ENCODE measurements around the gene SLC48A1. TPM values are rescaled to one million over a fixed set of nuclear protein-coding genes. Genes with fewer than 3 reads are reported as not detected.

The SLC48A1 gene
- polyA plus RNA-seq, 2 donors: 17.7 to 20.6 TPM

DNA sequence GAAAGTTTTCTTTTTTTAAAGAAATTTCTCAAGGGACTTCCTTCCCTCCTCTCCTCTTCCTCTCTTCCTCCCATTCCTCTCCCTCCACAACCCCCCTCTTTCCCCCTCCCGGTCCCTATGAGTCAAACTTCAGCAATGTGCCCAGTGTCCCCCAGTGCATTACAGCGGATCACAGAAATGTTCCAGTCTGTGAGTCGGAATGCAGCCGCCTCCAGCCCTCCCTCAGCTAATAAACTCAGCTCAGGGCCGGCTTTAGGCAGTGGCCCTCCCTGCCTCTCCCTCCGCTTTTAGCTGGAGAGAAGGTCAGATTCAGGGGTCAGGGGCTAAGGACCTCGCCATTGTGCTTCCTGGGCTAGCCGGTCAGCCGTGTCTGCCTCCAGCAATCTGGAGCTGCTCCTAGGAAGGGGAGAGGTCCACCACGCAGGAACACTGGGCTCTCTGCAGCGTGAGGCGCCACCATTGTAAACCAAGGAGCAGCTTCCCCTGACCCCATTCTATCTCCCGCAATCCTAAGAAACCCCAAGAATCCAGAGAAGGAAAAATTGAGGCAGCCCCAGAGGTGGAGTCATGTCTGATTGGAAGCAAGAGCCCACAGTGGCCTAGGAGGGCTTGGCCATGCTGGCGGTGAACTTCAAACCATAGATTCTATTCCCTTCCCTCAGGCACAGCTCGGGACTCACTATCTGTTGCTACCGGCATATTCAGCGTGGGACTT, 47.8 kb downstream of the SLC48A1 start:
- peak overlapping the region; percentile 77 to 94 for H3K4me3 ChIP-seq (ENCODE audit: low read depth in 1 of 2, low read length in 2 of 2)
- no peaks in the 10 kb centered on the region for H3K27me3 ChIP-seq (ENCODE audit: control insufficient read depth in 1 of 2, insufficient read depth in 2 of 2, low read length in 2 of 2)
- H3K36me3 ChIP-seq (ENCODE audit: control insufficient read depth in 2 of 2, insufficient read depth in 2 of 2, low read length in 1 of 2): no peaks in the 10 kb centered on the region
- H3K27ac ChIP-seq (ENCODE audit: low read depth in 2 of 2, low read length in 1 of 2): peak overlapping the region; percentile 98
- WGBS, 2 donors: 21 to 31% methylated on average over 17 of the region's 17 CpGs
- no peaks in the 10 kb centered on the region for H3K9me3 ChIP-seq (ENCODE audit: control insufficient read depth in 2 of 2, insufficient read depth in 1 of 2, low read depth in 1 of 2, low read length in 1 of 2)
- peaks cover 2 to 34% of the 10 kb centered on the region in 2 donors for H3K4me1 ChIP-seq (ENCODE audit: control insufficient read depth in 2 of 2, insufficient read depth in 2 of 2, low read length in 1 of 2)

DNA sequence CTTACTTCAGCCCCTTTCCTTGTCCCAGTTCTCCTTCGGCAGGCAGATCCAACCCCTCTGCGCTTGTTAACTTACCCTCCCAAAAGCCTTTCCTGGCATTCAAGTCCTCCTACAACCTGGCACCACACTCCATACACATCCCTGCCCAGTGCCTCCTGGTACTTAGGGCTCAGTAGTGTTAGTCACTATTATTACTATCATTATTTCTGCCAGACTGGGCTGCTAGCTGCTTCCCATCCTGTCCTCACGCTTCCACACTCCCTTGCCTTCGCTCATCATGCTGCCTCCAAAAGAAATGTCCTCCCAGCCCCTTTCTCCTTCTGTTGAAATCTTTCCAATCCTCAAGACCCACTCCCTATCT, 48.3 kb downstream of the SLC48A1 start:
- Histone ChIP-seq H3K27me3 (ENCODE audit: control insufficient read depth in 1 of 2, insufficient read depth in 2 of 2, low read length in 2 of 2) (no peaks in the 10 kb centered on the region), H3K9me3 (ENCODE audit: control insufficient read depth in 2 of 2, insufficient read depth in 1 of 2, low read depth in 1 of 2, low read length in 1 of 2) (no peaks in the 10 kb centered on the region), H3K4me1 (ENCODE audit: control insufficient read depth in 2 of 2, insufficient read depth in 2 of 2, low read length in 1 of 2) (peaks cover 3 to 34% of the 10 kb centered on the region in 2 donors), H3K4me3 (ENCODE audit: low read depth in 1 of 2, low read length in 2 of 2) (no peak overlapping the region), H3K36me3 (ENCODE audit: control insufficient read depth in 2 of 2, insufficient read depth in 2 of 2, low read length in 1 of 2) (no peaks in the 10 kb centered on the region), H3K27ac (ENCODE audit: low read depth in 2 of 2, low read length in 1 of 2) (peak overlapping the region; percentile 98)
- WGBS, 2 donors: 60 to 67% methylated on average over 4 of the region's 4 CpGs

DNA sequence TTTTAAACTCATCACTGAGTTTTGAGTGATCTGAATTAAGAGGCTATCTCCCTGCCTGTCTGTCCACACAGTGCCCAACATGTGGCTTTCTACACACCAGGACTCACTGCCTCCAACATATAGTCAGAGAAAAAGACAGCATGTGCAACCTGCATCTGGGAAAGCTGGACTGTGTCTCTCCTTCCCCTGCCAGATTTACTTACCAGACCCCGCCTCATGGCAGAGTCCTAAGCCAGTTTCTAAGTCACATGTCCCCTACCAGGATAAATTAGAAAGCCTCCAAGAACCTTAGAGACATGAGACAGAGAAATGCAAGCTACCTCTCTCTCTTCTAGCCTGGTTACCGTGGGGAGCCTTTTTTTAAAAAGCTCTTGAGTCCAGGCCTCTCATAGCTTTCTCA, 49.4 kb downstream of the SLC48A1 start:
- H3K4me1 ChIP-seq (ENCODE audit: control insufficient read depth in 2 of 2, insufficient read depth in 2 of 2, low read length in 1 of 2): peaks cover 3 to 37% of the 10 kb centered on the region in 2 donors
- H3K36me3 ChIP-seq (ENCODE audit: control insufficient read depth in 2 of 2, insufficient read depth in 2 of 2, low read length in 1 of 2): no peaks in the 10 kb centered on the region
- H3K27ac ChIP-seq (ENCODE audit: low read depth in 2 of 2, low read length in 1 of 2): peak overlapping the region; percentile 62 to 78
- no peaks in the 10 kb centered on the region for H3K27me3 ChIP-seq (ENCODE audit: control insufficient read depth in 1 of 2, insufficient read depth in 2 of 2, low read length in 2 of 2)
- H3K4me3 ChIP-seq (ENCODE audit: low read depth in 1 of 2, low read length in 2 of 2): no peak overlapping the region
- no peaks in the 10 kb centered on the region for H3K9me3 ChIP-seq (ENCODE audit: control insufficient read depth in 2 of 2, insufficient read depth in 1 of 2, low read depth in 1 of 2, low read length in 1 of 2)
- 41 to 59% methylated on average over 2 of the region's 2 CpGs for WGBS, 2 donors

DNA sequence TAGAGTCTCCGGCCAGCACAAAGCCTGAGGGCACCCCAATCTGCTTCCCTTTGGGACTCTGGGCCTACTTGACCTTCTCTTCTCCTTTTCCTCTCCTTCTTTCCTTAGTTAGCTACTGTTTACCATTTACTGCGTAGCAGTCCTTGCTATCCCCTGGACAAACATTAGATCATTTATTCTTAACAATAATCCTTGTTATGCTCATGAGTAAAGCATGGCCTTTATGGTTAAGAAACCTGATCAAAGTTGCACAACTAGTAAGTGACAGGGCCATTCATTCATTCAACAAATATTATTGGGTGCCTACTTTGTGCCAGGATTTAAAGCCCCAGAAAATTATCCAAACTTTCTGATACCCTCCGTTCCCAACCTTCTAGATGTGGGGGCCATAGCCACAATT, 49.8 kb downstream of the SLC48A1 start:
- H3K36me3 ChIP-seq (ENCODE audit: control insufficient read depth in 2 of 2, insufficient read depth in 2 of 2, low read length in 1 of 2): no peaks in the 10 kb centered on the region
- H3K9me3 ChIP-seq (ENCODE audit: control insufficient read depth in 2 of 2, insufficient read depth in 1 of 2, low read depth in 1 of 2, low read length in 1 of 2): no peaks in the 10 kb centered on the region
- 74 to 80% methylated on average over 3 of the region's 3 CpGs for WGBS, 2 donors
- peaks cover 3 to 35% of the 10 kb centered on the region in 2 donors for H3K4me1 ChIP-seq (ENCODE audit: control insufficient read depth in 2 of 2, insufficient read depth in 2 of 2, low read length in 1 of 2)
- no peak overlapping the region for H3K4me3 ChIP-seq (ENCODE audit: low read depth in 1 of 2, low read length in 2 of 2)
- peak overlapping the region; percentile 62 to 78 for H3K27ac ChIP-seq (ENCODE audit: low read depth in 2 of 2, low read length in 1 of 2)
- H3K27me3 ChIP-seq (ENCODE audit: control insufficient read depth in 1 of 2, insufficient read depth in 2 of 2, low read length in 2 of 2): no peaks in the 10 kb centered on the region

DNA sequence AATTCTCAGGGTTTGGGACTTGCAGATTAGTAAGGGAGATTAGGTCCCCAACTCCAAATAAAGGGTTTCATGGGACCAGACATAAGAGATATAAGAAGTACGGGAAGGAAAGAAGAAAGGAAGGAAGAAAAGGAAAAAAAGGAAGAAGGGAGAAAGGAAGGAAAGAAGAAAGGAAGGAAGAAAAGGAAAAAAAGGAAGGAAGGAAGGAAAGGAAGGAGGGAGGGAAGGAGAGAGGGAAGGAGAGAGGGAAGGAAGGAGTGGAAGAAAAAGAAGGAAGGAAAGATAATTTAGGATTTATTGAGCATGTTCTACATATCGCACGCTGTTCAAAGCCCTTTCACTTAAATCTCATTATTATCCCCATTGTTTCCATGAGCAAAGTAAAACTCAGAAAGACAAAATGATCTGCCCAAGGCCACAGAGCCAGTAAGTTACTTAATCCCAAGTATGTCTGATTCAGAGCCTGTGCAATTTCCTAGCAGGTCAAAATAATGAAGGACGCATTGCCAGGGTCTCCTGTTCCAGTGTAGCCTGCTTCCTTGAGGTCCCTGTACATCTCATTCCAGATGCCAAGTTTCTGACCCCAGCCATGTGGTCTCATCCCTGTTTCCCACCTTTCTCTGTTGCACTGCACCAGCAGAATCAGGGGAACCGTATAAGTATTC, 50.5 kb downstream of the SLC48A1 start:
- no peaks in the 10 kb centered on the region for H3K36me3 ChIP-seq (ENCODE audit: control insufficient read depth in 2 of 2, insufficient read depth in 2 of 2, low read length in 1 of 2)
- no peaks in the 10 kb centered on the region for H3K27me3 ChIP-seq (ENCODE audit: control insufficient read depth in 1 of 2, insufficient read depth in 2 of 2, low read length in 2 of 2)
- 78 to 80% methylated on average over 5 of the region's 5 CpGs for WGBS, 2 donors
- peak overlapping the region; percentile 78 to 86 for H3K27ac ChIP-seq (ENCODE audit: low read depth in 2 of 2, low read length in 1 of 2)
- H3K9me3 ChIP-seq (ENCODE audit: control insufficient read depth in 2 of 2, insufficient read depth in 1 of 2, low read depth in 1 of 2, low read length in 1 of 2): no peaks in the 10 kb centered on the region
- H3K4me1 ChIP-seq (ENCODE audit: control insufficient read depth in 2 of 2, insufficient read depth in 2 of 2, low read length in 1 of 2): peaks cover 5 to 35% of the 10 kb centered on the region in 2 donors
- no peak overlapping the region for H3K4me3 ChIP-seq (ENCODE audit: low read depth in 1 of 2, low read length in 2 of 2)

DNA sequence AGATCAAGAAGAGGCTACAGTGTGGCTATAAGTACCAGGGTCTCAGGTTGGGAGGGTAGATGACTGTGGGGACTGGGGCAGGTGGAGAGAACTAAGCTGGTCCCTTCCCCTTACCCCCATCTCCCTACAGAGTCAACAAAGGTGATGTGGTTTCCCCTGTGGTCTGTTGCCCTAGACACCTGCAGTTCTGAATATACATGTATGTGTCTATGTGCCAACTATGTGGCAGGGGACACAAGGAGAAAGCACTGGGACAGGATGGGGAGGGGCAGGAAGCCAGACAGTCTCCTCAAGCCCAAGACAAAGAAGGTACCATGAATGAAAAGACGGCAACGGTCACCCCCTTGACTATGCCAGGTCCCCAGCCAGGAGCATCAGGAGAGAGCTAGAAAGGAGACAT, 51.2 kb downstream of the SLC48A1 start:
- Histone ChIP-seq H3K4me1 (ENCODE audit: control insufficient read depth in 2 of 2, insufficient read depth in 2 of 2, low read length in 1 of 2) (peaks cover 10 to 36% of the 10 kb centered on the region in 2 donors), H3K4me3 (ENCODE audit: low read depth in 1 of 2, low read length in 2 of 2) (no peak overlapping the region), H3K27ac (ENCODE audit: low read depth in 2 of 2, low read length in 1 of 2) (peak overlapping the region; percentile 78 to 86), H3K9me3 (ENCODE audit: control insufficient read depth in 2 of 2, insufficient read depth in 1 of 2, low read depth in 1 of 2, low read length in 1 of 2) (no peaks in the 10 kb centered on the region), H3K27me3 (ENCODE audit: control insufficient read depth in 1 of 2, insufficient read depth in 2 of 2, low read length in 2 of 2) (no peaks in the 10 kb centered on the region), H3K36me3 (ENCODE audit: control insufficient read depth in 2 of 2, insufficient read depth in 2 of 2, low read length in 1 of 2) (no peaks in the 10 kb centered on the region)
- WGBS, 2 donors: 79 to 95% methylated on average over 2 of the region's 2 CpGs

DNA sequence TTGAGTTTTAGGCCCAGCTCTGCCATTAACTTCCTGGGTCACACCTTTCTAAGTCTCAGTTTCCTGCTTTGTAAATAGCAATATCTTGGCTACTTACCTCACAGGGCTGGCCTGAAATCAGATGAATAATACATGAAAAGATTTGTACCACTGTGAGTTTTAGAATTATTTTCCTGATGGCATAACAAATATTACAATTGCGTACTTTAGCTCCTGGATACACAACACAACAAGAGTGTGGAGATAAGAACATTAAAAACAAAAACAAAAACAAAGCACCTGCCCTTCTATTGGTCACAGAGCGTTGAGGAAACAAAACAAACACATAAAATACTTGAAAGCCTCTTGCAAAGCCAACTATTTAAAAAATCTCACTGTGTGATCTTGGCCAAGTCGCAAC, 51.6 kb downstream of the SLC48A1 start:
- Histone ChIP-seq H3K36me3 (ENCODE audit: control insufficient read depth in 2 of 2, insufficient read depth in 2 of 2, low read length in 1 of 2) (no peaks in the 10 kb centered on the region), H3K4me3 (ENCODE audit: low read depth in 1 of 2, low read length in 2 of 2) (no peak overlapping the region), H3K9me3 (ENCODE audit: control insufficient read depth in 2 of 2, insufficient read depth in 1 of 2, low read depth in 1 of 2, low read length in 1 of 2) (no peaks in the 10 kb centered on the region), H3K4me1 (ENCODE audit: control insufficient read depth in 2 of 2, insufficient read depth in 2 of 2, low read length in 1 of 2) (peaks cover 13 to 36% of the 10 kb centered on the region in 2 donors), H3K27ac (ENCODE audit: low read depth in 2 of 2, low read length in 1 of 2) (peak overlapping the region; percentile 78 to 86), H3K27me3 (ENCODE audit: control insufficient read depth in 1 of 2, insufficient read depth in 2 of 2, low read length in 2 of 2) (no peaks in the 10 kb centered on the region)
- WGBS, 2 donors: 67 to 72% methylated on average over 3 of the region's 3 CpGs

DNA sequence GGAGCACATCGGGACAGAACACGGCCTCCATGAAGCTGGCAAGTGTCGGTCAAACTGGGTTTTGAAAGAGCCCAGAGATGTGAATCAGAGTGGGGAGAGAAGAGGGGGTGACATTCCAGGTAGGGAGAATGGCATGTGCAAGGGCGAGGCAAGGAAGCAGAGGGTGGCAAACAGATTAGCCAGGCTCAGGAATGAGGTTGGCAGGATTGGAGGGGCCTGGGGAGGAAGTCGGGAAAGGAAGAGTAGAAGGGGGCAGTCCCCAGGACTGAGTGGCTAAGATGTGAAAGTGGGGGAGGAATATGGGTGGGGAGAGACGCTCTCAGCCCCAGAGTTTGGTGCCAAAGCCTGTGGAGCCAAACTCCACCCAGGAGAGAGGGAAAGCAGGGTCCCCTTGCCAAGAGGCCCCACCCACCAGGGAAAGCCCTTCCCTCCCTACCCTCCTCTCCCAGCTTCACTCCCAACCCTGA, 52.2 kb downstream of the SLC48A1 start:
- peak overlapping the region; percentile 78 to 86 for H3K27ac ChIP-seq (ENCODE audit: low read depth in 2 of 2, low read length in 1 of 2)
- no peaks in the 10 kb centered on the region for H3K27me3 ChIP-seq (ENCODE audit: control insufficient read depth in 1 of 2, insufficient read depth in 2 of 2, low read length in 2 of 2)
- H3K4me1 ChIP-seq (ENCODE audit: control insufficient read depth in 2 of 2, insufficient read depth in 2 of 2, low read length in 1 of 2): peaks cover 13 to 36% of the 10 kb centered on the region in 2 donors
- WGBS, 2 donors: 35 to 44% methylated on average over 6 of the region's 6 CpGs
- H3K4me3 ChIP-seq (ENCODE audit: low read depth in 1 of 2, low read length in 2 of 2): no peak overlapping the region
- no peaks in the 10 kb centered on the region for H3K36me3 ChIP-seq (ENCODE audit: control insufficient read depth in 2 of 2, insufficient read depth in 2 of 2, low read length in 1 of 2)
- H3K9me3 ChIP-seq (ENCODE audit: control insufficient read depth in 2 of 2, insufficient read depth in 1 of 2, low read depth in 1 of 2, low read length in 1 of 2): no peaks in the 10 kb centered on the region

DNA sequence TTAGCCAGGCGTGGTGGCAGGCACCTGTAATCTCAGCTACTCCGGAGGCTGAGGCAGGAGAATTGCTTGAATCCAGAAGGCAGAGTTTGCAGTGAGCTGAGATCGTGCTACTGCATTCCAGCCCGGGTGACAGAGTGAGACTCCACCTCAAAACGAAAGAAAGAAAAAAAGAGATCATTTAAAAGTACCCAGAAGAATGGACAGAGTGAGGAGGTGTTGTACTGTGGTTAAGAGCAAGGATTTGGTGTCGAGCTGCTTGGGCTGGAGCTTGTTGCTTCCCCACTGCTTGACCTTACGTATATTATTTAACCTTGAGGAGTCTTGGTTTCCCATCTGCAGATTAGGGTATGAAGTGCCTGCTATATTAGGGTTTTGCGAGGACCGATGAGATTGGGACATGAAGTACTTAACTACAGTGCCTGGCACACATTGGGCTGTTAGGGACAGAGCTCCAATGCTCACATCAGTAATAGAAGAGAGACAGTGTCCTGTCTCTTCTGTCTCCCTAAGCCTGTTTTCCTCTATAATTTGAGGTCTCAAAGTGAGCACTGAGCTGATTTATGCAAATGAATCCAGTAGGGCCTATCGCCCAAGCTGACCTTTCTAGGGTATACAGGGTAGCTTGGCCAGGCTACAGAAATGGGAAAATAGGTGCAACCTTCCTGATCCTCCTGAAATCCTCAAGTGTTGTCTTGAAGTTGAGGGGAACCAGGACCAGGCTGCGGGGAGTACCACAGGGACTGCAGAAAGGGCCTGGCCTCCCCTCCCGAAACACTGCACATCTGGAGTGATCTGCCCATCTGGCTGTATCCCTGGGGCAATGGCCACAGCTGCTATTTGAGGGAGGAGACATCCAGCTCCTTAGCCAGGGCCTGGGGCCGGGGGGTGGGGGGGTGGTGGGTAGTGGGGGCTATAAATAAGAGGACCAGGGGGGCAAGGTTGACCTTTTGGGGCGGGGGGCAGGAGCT, 55.3 kb downstream of the SLC48A1 start:
- Histone ChIP-seq H3K4me3 (ENCODE audit: low read depth in 1 of 2, low read length in 2 of 2) (no peak overlapping the region), H3K27ac (ENCODE audit: low read depth in 2 of 2, low read length in 1 of 2) (peak overlapping the region; percentile 70 to 92), H3K4me1 (ENCODE audit: control insufficient read depth in 2 of 2, insufficient read depth in 2 of 2, low read length in 1 of 2) (peaks cover 13 to 24% of the 10 kb centered on the region in 2 donors), H3K9me3 (ENCODE audit: control insufficient read depth in 2 of 2, insufficient read depth in 1 of 2, low read depth in 1 of 2, low read length in 1 of 2) (no peaks in the 10 kb centered on the region), H3K27me3 (ENCODE audit: control insufficient read depth in 1 of 2, insufficient read depth in 2 of 2, low read length in 2 of 2) (no peaks in the 10 kb centered on the region), H3K36me3 (ENCODE audit: control insufficient read depth in 2 of 2, insufficient read depth in 2 of 2, low read length in 1 of 2) (no peaks in the 10 kb centered on the region)
- WGBS, 2 donors: 49 to 56% methylated on average over 14 of the region's 14 CpGs
